NB4 (cell line): ENCODE results near the gene AIF1L.

Source experiments
- MYC ChIP-seq: IDR thresholded peaks from 2 replicates; pipeline ENCODE4 v1.6.1; 2011; ENCODE audit warnings: low read depth, low read length
- TF ChIP-seq, protein P1 (sequence below): IDR thresholded peaks from one replicate; pipeline ENCODE4 v1.5.1; 2012; ENCODE audit warnings: low read depth, low read length
- TF ChIP-seq, protein P2 (sequence below): IDR thresholded peaks from 2 replicates; pipeline ENCODE4 v1.6.1; 2011; ENCODE audit warnings: low read depth, low read length

DNA sequence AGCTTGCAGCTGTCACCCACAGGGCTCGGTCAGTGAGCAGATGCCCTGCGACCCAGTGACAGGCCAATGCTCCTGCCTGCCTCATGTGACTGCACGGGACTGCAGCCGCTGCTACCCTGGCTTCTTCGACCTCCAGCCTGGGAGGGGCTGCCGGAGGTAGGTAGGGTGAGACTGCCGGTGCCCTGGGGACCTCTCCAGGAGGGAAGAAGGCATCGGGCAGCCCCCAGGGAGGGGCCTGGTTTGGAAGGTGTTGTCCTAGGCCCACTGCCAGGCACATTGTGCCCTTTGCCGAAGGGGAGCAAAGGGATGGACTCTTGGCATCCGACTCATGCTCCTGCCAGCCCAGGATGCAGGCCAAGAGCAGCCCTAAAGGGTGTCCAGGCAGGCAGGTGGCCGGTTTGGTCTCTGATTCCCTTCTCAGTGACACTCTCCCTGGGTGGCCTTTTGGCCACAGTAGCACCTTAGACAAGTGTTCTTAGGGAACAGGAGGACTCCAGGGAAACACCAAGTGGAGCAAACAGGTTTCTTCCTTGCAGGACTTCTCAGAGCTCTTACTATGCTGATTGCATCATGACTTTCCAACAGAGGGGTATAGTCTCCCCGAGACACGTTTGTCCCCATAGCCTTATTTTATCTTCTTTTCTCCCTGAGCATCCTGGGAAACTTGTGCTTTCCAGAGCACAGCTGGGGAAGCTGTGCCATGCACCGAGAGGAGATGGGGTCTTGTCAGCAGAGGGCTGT lies 28.1 kb upstream of the AIF1L start:
- TF ChIP-seq, protein P1, sequence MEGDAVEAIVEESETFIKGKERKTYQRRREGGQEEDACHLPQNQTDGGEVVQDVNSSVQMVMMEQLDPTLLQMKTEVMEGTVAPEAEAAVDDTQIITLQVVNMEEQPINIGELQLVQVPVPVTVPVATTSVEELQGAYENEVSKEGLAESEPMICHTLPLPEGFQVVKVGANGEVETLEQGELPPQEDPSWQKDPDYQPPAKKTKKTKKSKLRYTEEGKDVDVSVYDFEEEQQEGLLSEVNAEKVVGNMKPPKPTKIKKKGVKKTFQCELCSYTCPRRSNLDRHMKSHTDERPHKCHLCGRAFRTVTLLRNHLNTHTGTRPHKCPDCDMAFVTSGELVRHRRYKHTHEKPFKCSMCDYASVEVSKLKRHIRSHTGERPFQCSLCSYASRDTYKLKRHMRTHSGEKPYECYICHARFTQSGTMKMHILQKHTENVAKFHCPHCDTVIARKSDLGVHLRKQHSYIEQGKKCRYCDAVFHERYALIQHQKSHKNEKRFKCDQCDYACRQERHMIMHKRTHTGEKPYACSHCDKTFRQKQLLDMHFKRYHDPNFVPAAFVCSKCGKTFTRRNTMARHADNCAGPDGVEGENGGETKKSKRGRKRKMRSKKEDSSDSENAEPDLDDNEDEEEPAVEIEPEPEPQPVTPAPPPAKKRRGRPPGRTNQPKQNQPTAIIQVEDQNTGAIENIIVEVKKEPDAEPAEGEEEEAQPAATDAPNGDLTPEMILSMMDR: no peak
- no peak for TF ChIP-seq MYC
- TF ChIP-seq, protein P2, sequence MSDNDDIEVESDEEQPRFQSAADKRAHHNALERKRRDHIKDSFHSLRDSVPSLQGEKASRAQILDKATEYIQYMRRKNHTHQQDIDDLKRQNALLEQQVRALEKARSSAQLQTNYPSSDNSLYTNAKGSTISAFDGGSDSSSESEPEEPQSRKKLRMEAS: no peak
